Measurements from ENCODE around the gene SLC25A34.

SLC25A34 gene

DNA sequence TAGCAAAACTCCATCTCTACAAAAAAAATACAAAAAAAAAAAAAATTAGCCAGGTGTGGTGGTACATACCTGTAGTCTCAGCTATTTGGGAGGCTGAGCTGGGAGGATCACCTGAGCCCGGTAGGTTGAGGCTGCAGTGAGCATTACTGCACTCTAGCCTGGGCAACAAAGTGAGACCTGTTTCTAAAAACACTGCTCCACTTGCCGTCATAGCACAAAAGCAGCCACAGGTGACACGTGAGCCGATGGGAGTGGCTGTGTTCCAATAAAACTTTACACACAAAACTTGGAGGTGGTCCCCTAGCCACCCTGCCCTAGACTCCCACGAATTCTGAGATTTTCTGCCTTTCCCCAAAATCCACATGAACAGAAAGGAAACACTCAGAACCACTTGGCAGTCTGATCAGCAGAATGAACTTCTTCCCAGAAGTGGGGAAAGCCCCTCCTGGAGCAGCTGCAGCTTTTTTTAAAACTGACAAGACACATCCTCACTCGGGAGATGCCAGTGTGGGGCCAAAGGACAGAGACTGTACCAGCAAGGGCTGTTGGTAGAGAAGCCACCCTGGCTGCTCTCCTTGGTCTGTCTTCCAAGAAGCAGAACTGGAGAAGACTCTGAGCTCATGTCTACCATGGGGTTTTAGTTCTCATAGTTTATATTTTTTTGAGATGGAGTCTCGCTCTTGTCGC, 28.7 kb upstream of the SLC25A34 start:
- H3K4me2 ChIP-seq (ENCODE audit: low read length, poor library complexity, severe bottlenecking): no peak overlapping the region
- no peak overlapping the region for H2BK12ac ChIP-seq (ENCODE audit: low read length in 2 of 2)
- no peak overlapping the region for H3K14ac ChIP-seq (ENCODE audit: low read length in 2 of 2)
- H3K27me3 ChIP-seq (ENCODE audit: control insufficient read depth in 1 of 2, insufficient read depth in 1 of 2, low read length in 2 of 2): no peaks in the 10 kb centered on the region
- H4K8ac ChIP-seq (ENCODE audit: low read length): no peak overlapping the region
- H3K4me1 ChIP-seq (ENCODE audit: control insufficient read depth, insufficient read depth, low read depth, low read length): peaks cover 13% of the 10 kb centered on the region
- H2BK15ac ChIP-seq (ENCODE audit: low read depth, poor library complexity, severe bottlenecking): no peak overlapping the region
- peak overlapping the region; percentile 41 for H3K9ac ChIP-seq (ENCODE audit: low read length)
- WGBS: 94% methylated on average over 6 of the region's 8 CpGs
- H3K18ac ChIP-seq (ENCODE audit: low read depth in 1 of 2, low read length in 2 of 2): no peak overlapping the region
- H3K23ac ChIP-seq (ENCODE audit: low read length in 2 of 2): no peak overlapping the region
- H3K4me3 ChIP-seq (ENCODE audit: insufficient read depth in 1 of 2, low read depth in 1 of 2, low read length in 2 of 2): no peak overlapping the region
- DNase-seq: no peak
- H2BK5ac ChIP-seq (ENCODE audit: low read depth, low read length, poor library complexity, severe bottlenecking): no peak overlapping the region
- no peaks in the 10 kb centered on the region for H3K9me3 ChIP-seq (ENCODE audit: control insufficient read depth, low read length)
- H4K91ac ChIP-seq (ENCODE audit: low read length): no peak overlapping the region
- H3K79me1 ChIP-seq (replicated peaks; ENCODE audit: low read length, poor library complexity, severe bottlenecking): peaks cover 36% of the 10 kb centered on the region
- no peak overlapping the region for H3K27ac ChIP-seq (ENCODE audit: low read length, poor library complexity, severe bottlenecking)
- H2AK5ac ChIP-seq (ENCODE audit: low read length, severe bottlenecking): no peak overlapping the region
- H2BK120ac ChIP-seq (ENCODE audit: low read depth, low read length): no peak overlapping the region
- no peak overlapping the region for H2AFZ ChIP-seq (ENCODE audit: low read depth, low read length)
- no peak overlapping the region for H3K4ac ChIP-seq (ENCODE audit: low read depth in 1 of 2, low read length in 2 of 2)
- peaks cover 19 to 38% of the 10 kb centered on the region in 2 experiments for H3K36me3 ChIP-seq (ENCODE audit: control insufficient read depth in 1 of 2, insufficient read depth in 2 of 2, low read depth in 1 of 2, low read length in 2 of 2)

DNA sequence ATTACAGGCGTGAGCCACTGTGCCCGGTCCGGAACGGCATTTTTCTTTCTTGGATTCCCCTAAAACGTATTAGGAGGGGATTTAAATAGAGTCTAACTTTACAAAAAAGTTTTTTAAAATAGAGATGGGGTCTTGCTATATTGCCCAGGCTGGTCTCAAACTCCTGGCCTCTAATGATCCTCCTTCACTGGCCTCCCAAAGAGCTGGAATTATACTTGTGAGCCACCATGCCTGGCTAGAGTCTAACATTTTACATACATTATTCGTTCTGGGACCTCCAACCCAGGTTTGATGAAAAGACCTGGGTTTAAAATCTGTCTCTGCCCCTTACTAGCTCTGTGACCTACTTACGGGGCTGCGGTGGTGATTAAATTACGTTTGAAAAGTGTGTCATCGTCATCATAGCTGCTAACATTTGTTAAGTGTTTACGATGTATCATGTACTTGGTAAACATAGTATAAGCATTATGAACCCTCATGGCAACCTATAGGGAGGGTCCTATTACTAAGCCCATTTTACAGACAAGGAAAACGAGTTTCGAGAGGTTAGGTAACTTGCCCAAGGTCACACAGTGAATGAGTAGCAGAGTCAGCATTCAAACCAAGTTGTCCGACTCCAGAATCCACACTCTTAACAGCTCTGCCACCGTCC, 27.4 kb upstream of the SLC25A34 start:
- Histone ChIP-seq H3K4me2 (ENCODE audit: low read length, poor library complexity, severe bottlenecking) (no peak overlapping the region), H3K9ac (ENCODE audit: low read length) (no peak overlapping the region), H4K91ac (ENCODE audit: low read length) (no peak overlapping the region), H3K4ac (ENCODE audit: low read depth in 1 of 2, low read length in 2 of 2) (no peak overlapping the region), H3K18ac (ENCODE audit: low read depth in 1 of 2, low read length in 2 of 2) (no peak overlapping the region), H3K4me3 (ENCODE audit: insufficient read depth in 1 of 2, low read depth in 1 of 2, low read length in 2 of 2) (no peak overlapping the region), H3K23ac (ENCODE audit: low read length in 2 of 2) (no peak overlapping the region), H2BK12ac (ENCODE audit: low read length in 2 of 2) (no peak overlapping the region), H4K8ac (ENCODE audit: low read length) (no peak overlapping the region), H3K27ac (ENCODE audit: low read length, poor library complexity, severe bottlenecking) (no peak overlapping the region), H3K9me3 (ENCODE audit: control insufficient read depth, low read length) (no peaks in the 10 kb centered on the region), H2BK120ac (ENCODE audit: low read depth, low read length) (no peak overlapping the region), H3K36me3 (ENCODE audit: control insufficient read depth in 1 of 2, insufficient read depth in 2 of 2, low read depth in 1 of 2, low read length in 2 of 2) (peaks cover 19 to 39% of the 10 kb centered on the region in 2 experiments), H2BK15ac (ENCODE audit: low read depth, poor library complexity, severe bottlenecking) (no peak overlapping the region), H2BK5ac (ENCODE audit: low read depth, low read length, poor library complexity, severe bottlenecking) (no peak overlapping the region), H2AFZ (ENCODE audit: low read depth, low read length) (no peak overlapping the region), H3K14ac (ENCODE audit: low read length in 2 of 2) (no peak overlapping the region), H3K79me1 (replicated peaks; ENCODE audit: low read length, poor library complexity, severe bottlenecking) (peaks cover 34% of the 10 kb centered on the region), H2AK5ac (ENCODE audit: low read length, severe bottlenecking) (no peak overlapping the region), H3K27me3 (ENCODE audit: control insufficient read depth in 1 of 2, insufficient read depth in 1 of 2, low read length in 2 of 2) (no peaks in the 10 kb centered on the region), H3K4me1 (ENCODE audit: control insufficient read depth, insufficient read depth, low read depth, low read length) (peaks cover 6% of the 10 kb centered on the region)
- DNase-seq: no peak
- WGBS: 95% methylated on average over 12 of the region's 15 CpGs

DNA sequence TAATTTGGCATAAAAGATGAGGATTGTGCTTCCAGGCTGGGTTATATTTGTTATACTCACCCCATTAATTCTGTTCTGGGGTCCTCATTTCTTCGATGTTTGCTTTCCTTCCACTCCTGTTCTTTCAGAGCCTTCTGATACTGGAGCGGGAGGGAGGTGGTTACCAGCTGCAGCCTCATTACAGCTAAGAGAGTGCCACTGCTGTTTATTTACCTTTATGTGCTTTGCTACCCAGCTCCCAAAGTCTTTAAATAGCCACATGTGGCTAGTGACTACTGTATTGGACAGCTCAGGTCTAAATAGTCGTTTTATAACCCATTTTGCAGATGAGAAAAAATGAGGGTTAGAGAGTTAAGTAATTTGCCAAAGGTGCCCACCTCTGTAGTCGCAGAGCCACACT, 26.8 kb upstream of the SLC25A34 start:
- peaks cover 4% of the 10 kb centered on the region for H3K4me1 ChIP-seq (ENCODE audit: control insufficient read depth, insufficient read depth, low read depth, low read length)
- H2AK5ac ChIP-seq (ENCODE audit: low read length, severe bottlenecking): no peak overlapping the region
- H3K27ac ChIP-seq (ENCODE audit: low read length, poor library complexity, severe bottlenecking): no peak overlapping the region
- H3K14ac ChIP-seq (ENCODE audit: low read length in 2 of 2): no peak overlapping the region
- H3K9ac ChIP-seq (ENCODE audit: low read length): no peak overlapping the region
- H2BK12ac ChIP-seq (ENCODE audit: low read length in 2 of 2): no peak overlapping the region
- H3K4me3 ChIP-seq (ENCODE audit: insufficient read depth in 1 of 2, low read depth in 1 of 2, low read length in 2 of 2): no peak overlapping the region
- no peaks in the 10 kb centered on the region for H3K27me3 ChIP-seq (ENCODE audit: control insufficient read depth in 1 of 2, insufficient read depth in 1 of 2, low read length in 2 of 2)
- no peak overlapping the region for H2BK5ac ChIP-seq (ENCODE audit: low read depth, low read length, poor library complexity, severe bottlenecking)
- no peaks in the 10 kb centered on the region for H3K9me3 ChIP-seq (ENCODE audit: control insufficient read depth, low read length)
- no peak overlapping the region for H2AFZ ChIP-seq (ENCODE audit: low read depth, low read length)
- no peak overlapping the region for H2BK120ac ChIP-seq (ENCODE audit: low read depth, low read length)
- H3K23ac ChIP-seq (ENCODE audit: low read length in 2 of 2): no peak overlapping the region
- no peak for DNase-seq
- no peak overlapping the region for H4K8ac ChIP-seq (ENCODE audit: low read length)
- H3K36me3 ChIP-seq (ENCODE audit: control insufficient read depth in 1 of 2, insufficient read depth in 2 of 2, low read depth in 1 of 2, low read length in 2 of 2): peaks cover 19 to 39% of the 10 kb centered on the region in 2 experiments
- WGBS: 100% methylated on average over 4 of the region's 4 CpGs
- H2BK15ac ChIP-seq (ENCODE audit: low read depth, poor library complexity, severe bottlenecking): no peak overlapping the region
- H4K91ac ChIP-seq (ENCODE audit: low read length): no peak overlapping the region
- H3K18ac ChIP-seq (ENCODE audit: low read depth in 1 of 2, low read length in 2 of 2): no peak overlapping the region
- H3K79me1 ChIP-seq (replicated peaks; ENCODE audit: low read length, poor library complexity, severe bottlenecking): peaks cover 35% of the 10 kb centered on the region
- no peak overlapping the region for H3K4ac ChIP-seq (ENCODE audit: low read depth in 1 of 2, low read length in 2 of 2)
- H3K4me2 ChIP-seq (ENCODE audit: low read length, poor library complexity, severe bottlenecking): no peak overlapping the region

DNA sequence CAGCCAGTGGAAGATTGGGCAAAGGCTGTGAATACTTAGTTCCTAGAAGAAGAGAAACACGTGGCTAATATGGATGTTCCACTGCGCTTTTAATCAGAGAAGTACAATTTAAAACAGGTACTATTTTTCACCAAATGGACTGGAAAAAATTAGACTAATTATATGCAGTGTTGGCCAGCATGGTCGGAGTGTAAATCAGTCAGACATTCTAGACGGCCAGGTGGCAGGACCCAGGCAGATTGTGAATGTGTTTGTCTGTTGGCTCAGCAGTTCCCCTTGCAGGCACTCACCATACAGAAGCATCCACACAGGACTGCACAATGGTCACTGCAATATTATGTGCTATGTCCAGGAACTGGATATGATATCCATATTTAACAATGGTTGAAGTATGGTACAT, 23.9 kb upstream of the SLC25A34 start:
- no peak overlapping the region for H3K27ac ChIP-seq (ENCODE audit: low read length, poor library complexity, severe bottlenecking)
- no peak for DNase-seq
- H3K4ac ChIP-seq (ENCODE audit: low read depth in 1 of 2, low read length in 2 of 2): no peak overlapping the region
- no peak overlapping the region for H2BK15ac ChIP-seq (ENCODE audit: low read depth, poor library complexity, severe bottlenecking)
- H2BK120ac ChIP-seq (ENCODE audit: low read depth, low read length): no peak overlapping the region
- no peaks in the 10 kb centered on the region for H3K4me1 ChIP-seq (ENCODE audit: control insufficient read depth, insufficient read depth, low read depth, low read length)
- H2BK12ac ChIP-seq (ENCODE audit: low read length in 2 of 2): no peak overlapping the region
- no peak overlapping the region for H4K8ac ChIP-seq (ENCODE audit: low read length)
- H2AK5ac ChIP-seq (ENCODE audit: low read length, severe bottlenecking): no peak overlapping the region
- no peaks in the 10 kb centered on the region for H3K9me3 ChIP-seq (ENCODE audit: control insufficient read depth, low read length)
- H2AFZ ChIP-seq (ENCODE audit: low read depth, low read length): no peak overlapping the region
- no peak overlapping the region for H3K14ac ChIP-seq (ENCODE audit: low read length in 2 of 2)
- WGBS: 85% methylated on average over 2 of the region's 4 CpGs
- H3K23ac ChIP-seq (ENCODE audit: low read length in 2 of 2): no peak overlapping the region
- H2BK5ac ChIP-seq (ENCODE audit: low read depth, low read length, poor library complexity, severe bottlenecking): no peak overlapping the region
- no peak overlapping the region for H3K4me2 ChIP-seq (ENCODE audit: low read length, poor library complexity, severe bottlenecking)
- peaks cover 19 to 35% of the 10 kb centered on the region in 2 experiments for H3K36me3 ChIP-seq (ENCODE audit: control insufficient read depth in 1 of 2, insufficient read depth in 2 of 2, low read depth in 1 of 2, low read length in 2 of 2)
- no peak overlapping the region for H4K91ac ChIP-seq (ENCODE audit: low read length)
- no peak overlapping the region for H3K4me3 ChIP-seq (ENCODE audit: insufficient read depth in 1 of 2, low read depth in 1 of 2, low read length in 2 of 2)
- no peak overlapping the region for H3K9ac ChIP-seq (ENCODE audit: low read length)
- H3K79me1 ChIP-seq (replicated peaks; ENCODE audit: low read length, poor library complexity, severe bottlenecking): peaks cover 38% of the 10 kb centered on the region
- no peaks in the 10 kb centered on the region for H3K27me3 ChIP-seq (ENCODE audit: control insufficient read depth in 1 of 2, insufficient read depth in 1 of 2, low read length in 2 of 2)
- no peak overlapping the region for H3K18ac ChIP-seq (ENCODE audit: low read depth in 1 of 2, low read length in 2 of 2)

All from mesenchymal stem cell (in vitro differentiated cells and primary cell).